ENCODE data around the gene HELZ.
"Not testable (repeated sequence)": the region's sequence is repeated elsewhere in the genome, so short reads cannot be mapped to it uniquely, and the experiment has no call there.

Gene HELZ

GRCh38 chr17:67119102-67119501 lies 125.9 kb downstream of the HELZ start:
- DNase-seq (ENCODE audit: low spot score) = no peak

DNA sequence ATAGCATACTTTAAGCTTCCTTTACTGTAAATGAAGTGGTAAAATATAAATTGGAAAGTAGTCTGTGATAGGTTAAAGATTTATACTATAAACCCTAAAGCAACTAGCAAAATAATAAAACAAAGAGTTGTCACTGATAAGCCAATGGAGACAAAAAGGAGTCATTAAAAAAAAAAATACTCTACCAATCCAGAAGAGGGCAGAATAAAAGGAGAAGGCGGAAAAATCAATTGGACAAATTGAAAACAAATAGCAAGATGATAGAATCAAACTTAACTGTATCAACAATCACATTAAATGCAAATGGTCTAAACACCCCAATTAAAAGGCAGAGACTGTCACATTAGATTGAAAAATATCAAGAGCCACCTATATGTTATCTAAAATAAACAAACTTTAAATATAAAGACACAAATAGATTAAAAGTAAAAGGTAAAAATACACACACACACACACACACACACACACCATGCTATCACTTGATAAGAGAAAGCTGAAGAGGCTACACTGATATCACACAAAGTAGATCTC lies 128.9 kb downstream of the HELZ start:
- no peak for DNase-seq (ENCODE audit: low spot score)

DNA sequence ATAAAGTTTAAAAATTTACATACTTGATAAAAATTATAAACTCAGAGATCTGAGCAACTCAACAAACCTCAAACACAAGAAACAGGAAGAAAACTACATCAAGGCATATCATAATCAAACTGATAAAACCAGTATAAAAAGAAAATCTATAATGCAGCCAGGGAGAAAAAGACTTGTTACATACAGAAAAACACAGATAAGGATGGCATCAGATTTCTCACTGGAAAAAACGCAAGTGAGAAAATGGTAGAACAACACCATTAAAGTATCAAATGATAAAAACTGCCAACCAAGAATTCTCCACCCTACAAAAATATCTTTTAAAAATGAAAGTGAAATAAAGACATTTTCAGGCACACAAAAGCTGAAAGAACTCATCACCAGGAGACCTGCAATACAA lies 129.6 kb downstream of the HELZ start:
- DNase-seq (ENCODE audit: low spot score) = no peak

- no peak for DNase-seq (ENCODE audit: low spot score)
Measured at GRCh38 chr17:67113486-67113885, 131.5 kb downstream of the HELZ start.

DNA sequence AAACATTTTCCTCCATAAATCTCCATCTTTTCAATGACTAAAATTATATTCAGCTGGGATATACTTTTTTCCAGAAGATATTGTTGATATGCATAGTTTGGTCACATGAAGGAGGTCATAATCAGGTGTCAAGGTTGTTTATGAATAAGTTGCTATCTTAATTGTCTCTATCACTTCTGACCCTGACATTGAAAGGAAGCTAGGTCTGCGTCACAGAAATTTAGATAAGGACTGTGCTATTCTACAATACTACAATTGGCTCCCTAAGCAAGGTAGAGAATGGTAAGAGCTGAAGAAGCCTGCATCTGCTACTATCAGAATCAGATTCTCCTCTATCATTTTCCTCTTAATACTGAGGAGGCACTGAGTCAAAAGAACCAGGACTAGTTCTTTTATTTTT lies 133.2 kb downstream of the HELZ start:
- DNase-seq (ENCODE audit: low spot score) = no peak

- no peak for DNase-seq (ENCODE audit: low spot score)
Measured at GRCh38 chr17:67111327-67111726, 133.7 kb downstream of the HELZ start.

DNA sequence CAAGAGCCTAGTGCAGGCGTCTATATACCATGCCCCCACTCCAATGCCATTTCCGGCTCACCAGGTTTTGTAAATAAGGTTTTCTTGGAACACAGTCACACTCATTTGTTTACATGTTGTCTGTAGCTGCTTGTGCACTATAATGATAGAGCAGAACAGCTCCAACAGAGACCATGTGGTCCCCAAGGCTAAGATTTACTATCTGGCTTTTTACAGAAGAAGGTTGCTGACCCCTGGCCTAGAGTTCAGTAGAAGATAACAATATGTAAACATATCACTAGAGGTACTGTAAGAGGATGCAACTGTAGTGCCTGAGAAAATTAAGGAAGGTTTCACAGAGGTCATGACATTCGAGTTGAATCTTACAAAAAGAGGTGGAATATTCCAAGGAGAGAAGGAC lies 134.4 kb downstream of the HELZ start:
- no peak for DNase-seq (ENCODE audit: low spot score)

DNA sequence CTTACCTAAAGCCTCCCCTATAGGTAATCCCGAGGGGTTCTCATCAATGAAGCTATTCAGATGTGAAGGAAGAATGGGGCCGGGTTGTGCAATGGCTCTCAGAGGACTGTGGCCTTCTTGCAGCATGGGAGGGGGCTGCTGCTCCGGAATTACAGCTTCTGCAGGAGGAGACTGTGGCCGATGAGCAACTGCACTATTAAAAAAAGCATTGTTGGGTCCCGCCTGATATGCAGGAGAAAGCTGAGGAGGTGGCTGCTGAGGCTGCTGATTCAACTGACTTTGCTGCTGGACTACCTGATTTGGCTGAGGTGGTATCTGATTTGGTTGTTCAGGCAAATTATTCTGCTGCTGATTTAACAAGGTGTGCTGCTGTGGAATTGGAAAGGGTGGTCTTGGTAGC lies 135.9 kb downstream of the HELZ start:
- DNase-seq (ENCODE audit: low spot score) = no peak

- DNase-seq (ENCODE audit: low spot score) = no peak
Measured at GRCh38 chr17:67107811-67108775, 136.9 kb downstream of the HELZ start.

GRCh38 chr17:67107171-67107570 lies 137.8 kb downstream of the HELZ start:
- DNase-seq (ENCODE audit: low spot score) = no peak

DNA sequence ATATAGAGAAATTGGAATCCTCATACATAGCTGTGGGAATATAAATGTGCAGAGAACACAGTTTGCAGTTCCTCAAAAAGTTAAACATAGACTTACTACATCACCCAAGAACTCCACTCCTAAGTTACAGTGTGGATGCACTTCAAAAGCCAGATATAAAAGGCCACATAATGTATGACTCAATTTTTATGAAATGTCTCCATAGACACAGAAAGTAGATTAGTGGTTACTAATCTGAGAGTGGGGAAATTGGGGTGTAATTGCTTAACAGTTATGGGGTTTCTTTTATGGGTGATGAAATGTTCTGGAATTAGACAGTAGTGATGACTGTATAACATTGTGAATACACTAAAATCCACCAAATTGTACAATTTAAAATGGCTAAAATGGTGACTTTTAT lies 139.8 kb downstream of the HELZ start:
- no peak for DNase-seq (ENCODE audit: low spot score)

DNA sequence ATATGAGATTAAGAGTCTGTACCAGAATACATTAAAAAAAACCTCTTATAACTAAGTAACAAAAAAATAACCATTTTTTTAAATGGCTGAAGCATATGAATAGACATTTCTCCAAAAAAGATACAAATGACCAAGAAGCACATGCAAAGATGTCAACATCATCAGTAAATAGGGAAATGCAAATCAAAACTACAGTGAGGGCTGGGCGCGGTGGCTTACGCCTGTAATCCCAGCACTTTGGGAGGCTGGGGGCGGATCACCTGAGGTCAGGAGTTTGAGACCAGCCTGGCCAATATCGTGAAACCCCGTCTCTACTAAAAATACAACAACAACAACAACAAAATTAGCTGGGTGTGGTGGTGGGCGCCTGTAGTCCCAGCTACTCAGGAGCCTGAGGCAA lies 140.4 kb downstream of the HELZ start:
- DNase-seq (ENCODE audit: low spot score) = not testable (repeated sequence)

- DNase-seq (ENCODE audit: low spot score) = no peak
Measured at GRCh38 chr17:67098006-67098405, 147.0 kb downstream of the HELZ start.

DNA sequence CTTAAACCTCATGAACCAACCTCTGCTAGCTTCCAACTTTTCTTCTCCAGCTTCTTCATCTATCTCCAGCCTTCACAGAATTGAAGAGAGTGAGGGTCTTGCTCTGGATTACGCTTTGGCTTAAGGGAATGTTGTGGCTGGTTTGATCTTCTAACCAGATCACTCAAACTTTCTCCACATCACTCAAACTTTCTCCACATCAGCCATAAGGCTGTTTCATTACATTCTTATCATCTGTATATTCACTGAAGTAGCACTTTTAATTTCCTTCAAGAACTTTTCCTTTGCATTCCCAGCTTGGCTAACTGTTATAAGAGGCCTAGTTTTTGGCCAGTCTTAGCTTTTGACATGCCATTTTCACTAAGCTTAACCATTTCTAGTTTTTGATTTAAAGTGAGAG lies 148.4 kb downstream of the HELZ start:
- DNase-seq (ENCODE audit: low spot score) = no peak

DNA sequence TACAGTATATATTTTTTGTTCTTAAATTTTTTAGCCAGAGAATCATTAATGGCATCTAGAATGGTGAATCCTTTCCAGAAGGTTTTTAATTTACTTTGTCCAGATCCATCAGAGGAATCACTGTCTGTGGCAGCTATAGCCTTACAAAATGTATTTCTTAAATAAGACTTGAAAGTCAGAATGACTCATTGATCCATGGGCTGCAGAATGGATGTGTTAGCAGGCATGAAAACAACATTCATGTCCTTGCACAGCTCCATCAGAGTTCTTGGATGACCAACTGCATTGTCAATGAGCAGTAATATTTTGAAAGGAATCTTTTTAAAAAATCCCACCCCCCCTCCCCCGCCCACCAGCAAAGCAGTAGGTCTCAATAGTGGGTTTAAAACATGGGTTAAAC lies 149.2 kb downstream of the HELZ start:
- no peak for DNase-seq (ENCODE audit: low spot score)

DNA sequence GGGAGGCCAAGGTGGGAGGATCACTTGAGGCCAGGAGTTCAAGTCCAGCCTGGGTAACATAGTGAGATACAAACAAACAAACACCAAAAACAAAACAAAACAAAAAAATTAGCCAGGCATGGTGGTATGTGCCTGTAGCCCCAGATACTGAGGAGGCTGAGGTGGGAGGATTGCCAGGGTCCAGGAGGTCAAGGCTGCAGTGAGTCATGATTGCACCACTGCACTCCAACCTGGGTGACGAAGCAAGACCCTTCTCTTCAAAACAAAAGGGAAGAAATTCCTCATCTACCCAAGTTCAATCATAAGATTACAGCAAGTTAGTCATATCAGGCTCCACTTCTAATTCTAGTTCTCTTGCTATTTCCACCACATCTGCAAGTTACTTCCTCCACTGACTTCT lies 149.7 kb downstream of the HELZ start:
- not testable (repeated sequence) for DNase-seq (ENCODE audit: low spot score)

DNA sequence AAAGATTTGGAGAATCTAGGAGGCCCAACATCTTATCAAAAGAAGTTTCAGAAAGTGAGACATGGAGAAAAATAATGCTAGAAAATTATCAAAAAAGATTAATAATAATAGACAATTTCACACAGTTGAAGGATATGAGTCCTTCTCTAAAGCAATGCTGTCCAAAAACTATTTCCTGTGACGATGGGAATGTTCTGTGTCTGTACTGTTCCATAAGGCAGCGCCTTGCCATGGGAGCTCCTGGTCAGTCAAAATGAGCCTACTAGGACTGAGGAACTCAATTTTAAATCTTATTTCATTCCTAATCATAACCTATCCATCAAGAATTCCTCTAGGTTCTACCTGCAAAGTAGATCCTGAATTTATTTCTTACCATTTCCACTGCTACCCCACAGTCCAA lies 151.6 kb downstream of the HELZ start:
- no peak for DNase-seq (ENCODE audit: low spot score)

- not testable (repeated sequence) for DNase-seq (ENCODE audit: low spot score)
Measured at GRCh38 chr17:67092710-67093109, 152.3 kb downstream of the HELZ start.

- DNase-seq (ENCODE audit: low spot score) = no peak
Measured at GRCh38 chr17:67092291-67092690, 152.7 kb downstream of the HELZ start.

DNA sequence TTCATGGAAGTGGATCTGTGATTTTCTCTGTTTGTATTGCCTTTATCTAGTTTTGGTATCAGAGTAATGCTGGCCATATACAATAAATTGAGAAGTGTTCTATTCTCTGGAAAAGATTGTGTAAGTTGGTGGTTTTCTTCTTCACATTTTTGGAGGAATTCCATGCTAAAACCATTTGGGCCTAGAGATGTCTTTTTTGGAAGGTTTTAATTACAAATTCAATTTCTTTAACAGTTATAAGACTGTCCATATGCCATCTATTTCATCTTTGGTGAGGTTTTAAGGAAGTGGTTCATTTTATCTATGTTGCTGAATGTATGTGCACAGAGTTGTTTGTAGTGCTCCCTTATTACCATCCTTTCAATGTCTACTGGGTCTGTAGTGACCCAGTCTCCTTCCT lies 154.7 kb downstream of the HELZ start:
- DNase-seq (ENCODE audit: low spot score) = no peak

GRCh38 chr17:67088639-67089038 lies 156.4 kb downstream of the HELZ start:
- DNase-seq (ENCODE audit: low spot score) = no peak

GRCh38 chr17:67085406-67085805 lies 159.6 kb downstream of the HELZ start:
- DNase-seq (ENCODE audit: low spot score) = no peak

DNA sequence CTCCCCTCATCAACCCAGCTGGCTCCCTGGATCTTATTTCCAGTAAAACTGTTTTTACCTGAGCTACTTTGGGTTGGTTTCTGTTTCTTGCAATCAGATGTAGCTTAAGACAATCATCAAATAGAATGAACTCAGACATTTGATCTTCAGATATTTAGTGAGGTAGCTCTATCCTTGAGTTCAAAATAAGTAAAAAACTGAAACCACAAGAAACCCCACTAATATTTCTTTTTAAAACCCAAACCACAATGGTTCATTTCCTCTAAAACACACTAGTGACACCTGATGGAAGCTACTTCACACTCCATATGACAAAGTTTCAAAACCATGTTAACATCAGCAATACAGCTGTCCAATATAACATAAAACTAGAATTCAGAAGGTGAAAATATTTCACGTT lies 162.9 kb downstream of the HELZ start:
- no peak for DNase-seq (ENCODE audit: low spot score)

GRCh38 chr17:67080804-67081203 lies 164.2 kb downstream of the HELZ start:
- no peak for DNase-seq (ENCODE audit: low spot score)

All from iPS-NIHi11 (cell line).